ENCODE measurements around the gene CPXM2. TPM values are rescaled to one million over a fixed set of nuclear protein-coding genes. Genes with fewer than 3 reads are reported as not detected.

The CPXM2 gene
- total RNA-seq, 1 donor from 2014 or later: 4.9 TPM

DNA sequence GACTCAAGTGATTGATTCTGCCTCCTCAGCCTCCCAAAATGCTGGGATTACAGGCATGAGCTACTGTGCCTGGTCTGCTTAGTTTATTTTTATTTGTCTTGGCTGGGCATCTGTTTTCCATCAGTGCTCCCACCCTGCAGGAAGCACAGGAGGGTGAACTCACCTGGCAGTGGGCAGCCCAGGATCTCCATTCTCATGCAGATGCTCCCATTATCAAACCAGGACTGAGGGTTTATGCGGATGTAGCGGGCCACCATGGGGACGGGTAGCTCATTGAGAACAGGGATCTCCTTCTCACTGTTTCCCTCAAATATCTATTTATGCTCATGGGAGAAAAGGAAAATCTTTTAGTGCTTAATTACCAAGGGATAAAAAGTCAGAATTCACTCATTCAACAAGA lies 93.8 kb downstream of the CPXM2 start:
- DNase-seq: no peak

DNA sequence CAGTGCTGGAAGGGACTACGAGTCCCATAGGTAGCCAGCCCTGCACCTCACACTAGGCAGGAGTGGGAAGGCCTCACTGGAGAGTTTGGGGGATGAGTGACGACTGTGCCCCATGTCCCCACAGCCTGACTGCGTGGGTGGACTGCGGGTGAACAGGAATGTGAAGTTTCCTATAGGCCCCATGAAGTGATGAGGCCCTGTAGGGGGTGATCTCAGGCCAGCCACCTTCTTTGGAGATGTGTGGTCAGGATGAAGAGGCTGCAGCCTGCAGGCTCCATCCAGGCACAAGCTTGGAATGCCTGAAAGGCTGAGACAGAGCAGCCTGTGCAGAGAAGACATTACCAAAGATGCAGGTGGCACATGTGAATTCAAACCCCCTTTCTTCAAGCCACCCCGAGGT lies 94.9 kb downstream of the CPXM2 start:
- DNase-seq: no peak

DNA sequence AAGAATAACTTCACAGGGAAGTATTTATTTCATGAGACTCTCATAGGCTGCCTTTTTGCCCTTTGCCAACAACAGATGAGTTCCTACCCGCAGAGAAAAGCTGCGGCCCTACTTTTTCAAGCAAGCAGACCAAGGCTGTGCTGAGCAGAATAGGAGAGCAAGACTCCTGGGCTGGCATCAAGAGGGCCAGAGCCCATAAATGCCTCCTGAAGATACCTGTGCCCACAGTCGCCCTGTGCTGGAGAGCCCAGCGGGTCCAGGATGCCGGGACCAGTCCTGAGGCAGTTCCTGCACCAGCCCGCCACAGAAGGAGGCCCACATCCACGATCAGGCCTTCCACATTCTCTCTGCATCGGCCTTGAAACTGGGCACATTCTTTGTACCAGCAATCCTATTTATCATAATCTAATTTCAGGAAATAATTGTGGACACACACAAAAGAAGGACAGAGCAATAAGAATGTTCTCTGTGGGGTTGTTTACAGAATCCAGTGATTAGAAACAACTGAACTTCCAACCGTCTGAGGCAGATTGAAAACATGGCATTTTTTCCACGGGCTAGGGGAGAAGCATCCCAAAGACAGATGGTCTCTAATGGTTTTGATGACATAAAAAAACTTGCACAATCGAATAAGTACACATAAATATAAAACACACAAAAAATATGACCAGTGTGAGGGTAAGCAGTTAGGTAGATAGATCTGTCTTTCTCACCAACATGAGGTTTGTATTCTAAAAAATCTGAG lies 95.6 kb downstream of the CPXM2 start:
- no peak for DNase-seq

DNA sequence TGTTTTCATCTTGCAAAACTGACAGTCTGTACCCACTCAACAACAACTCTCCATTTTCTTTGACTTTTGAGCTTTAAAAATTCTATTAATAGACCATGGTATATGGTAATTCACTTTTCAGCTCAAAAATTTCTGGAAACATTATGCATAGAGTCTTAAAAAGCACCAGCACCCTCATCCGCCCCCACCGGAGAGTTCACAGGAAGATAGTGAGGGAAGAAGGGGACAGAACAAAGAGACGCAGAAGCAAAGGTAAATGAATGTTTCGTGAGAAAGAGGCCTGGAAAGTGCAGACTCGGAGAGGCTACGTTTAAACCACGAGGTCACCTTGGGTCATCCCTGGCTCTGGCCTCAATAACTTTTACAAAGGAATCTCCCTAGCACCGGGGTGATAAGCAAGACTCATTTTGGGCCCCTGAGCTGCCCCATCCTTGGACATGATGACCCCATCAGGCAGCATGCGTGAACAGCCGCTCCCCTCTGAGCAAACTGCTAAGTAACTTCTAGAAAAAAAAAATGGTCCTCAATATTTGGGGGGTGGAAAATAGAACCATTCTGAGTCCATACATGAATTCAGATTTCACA lies 96.3 kb downstream of the CPXM2 start:
- no peak for DNase-seq

DNA sequence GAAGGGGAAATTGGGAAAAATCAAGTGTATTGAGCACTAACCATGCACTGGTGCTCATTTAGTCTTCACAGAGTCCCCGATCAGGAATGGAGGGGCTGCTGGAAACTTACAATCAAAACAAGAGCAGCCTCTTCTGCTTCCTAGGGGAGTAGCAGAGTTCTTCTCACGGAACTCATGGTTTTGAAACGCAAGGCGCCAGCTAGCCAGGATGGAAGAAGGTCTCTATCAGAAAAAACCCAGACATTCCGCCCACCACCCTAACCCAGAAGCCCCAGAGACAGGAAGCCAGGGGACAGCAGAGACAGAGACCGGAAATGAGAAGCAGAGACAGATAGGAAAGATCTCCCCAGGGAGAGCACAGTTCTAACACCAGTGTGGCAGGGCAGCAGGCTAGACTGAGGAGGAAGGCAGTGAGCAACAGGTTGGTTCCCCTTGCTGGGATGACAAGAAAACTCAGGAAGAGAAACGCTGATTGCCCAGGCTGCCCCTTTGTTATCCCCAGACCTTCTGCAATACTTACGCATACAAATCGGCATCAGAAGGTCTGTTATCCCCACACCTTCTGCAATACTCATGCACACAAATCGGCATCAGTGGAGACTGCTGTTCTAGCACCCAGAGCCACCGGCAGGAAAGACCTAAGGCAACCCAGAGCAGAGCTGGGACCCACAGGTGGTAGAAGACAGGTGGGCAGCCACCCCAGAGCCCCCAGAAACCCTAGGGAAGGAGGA lies 99.2 kb downstream of the CPXM2 start:
- DNase-seq: no peak

DNA sequence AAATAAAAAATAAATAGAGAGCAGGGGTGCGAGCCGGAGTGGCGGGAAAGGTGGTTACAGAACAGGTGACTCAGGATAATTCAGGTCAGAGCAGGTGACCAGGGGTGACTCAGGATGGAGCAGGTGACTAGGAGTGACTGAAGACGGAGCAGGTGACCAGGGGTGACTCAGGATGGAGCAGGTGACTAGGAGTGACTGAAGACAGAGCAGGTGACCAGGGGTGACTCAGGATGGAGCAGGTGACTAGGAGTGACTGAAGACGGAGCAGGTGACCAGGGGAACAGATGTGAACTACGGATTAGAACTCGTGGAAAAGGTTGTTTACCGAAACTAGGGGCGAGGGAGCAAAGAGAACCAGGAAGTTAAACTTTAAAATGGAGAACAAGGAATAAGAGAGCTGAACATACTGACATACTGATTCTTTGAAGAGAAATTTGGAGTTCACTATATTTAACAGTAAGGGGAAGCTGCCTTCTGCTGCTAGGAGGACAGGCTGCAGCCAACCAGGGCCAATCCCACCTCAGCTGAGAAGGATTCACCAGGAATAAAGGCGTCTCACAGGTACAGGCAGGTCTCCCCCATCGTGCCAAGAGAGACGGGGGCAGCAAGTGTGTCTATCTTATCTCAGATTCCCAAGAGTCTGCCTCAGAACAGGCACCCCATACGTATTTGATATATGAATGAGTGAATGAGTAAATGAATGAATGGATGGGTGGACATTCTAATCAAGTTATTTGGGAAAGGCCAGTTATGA lies 101.3 kb downstream of the CPXM2 start:
- no peak for DNase-seq

DNA sequence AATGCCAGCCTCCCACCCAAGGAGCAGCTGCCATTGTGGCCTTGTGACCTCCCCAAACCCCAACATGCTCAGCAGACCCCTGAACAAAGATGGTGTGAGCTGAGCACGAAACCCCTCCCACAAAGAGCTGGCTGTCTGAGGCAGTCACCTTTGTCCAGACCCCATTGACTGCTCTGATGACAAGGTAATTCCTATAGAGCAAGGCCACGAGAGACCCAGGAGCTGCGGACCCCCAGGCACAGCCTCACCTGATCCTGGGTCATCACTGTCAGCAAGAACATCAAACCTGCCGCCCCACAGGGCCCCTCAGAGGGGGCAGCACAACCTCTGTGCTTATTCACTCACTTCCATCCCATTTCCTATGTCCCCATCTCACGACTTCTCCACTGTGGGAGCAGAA lies 102.6 kb downstream of the CPXM2 start:
- no peak for DNase-seq

DNA sequence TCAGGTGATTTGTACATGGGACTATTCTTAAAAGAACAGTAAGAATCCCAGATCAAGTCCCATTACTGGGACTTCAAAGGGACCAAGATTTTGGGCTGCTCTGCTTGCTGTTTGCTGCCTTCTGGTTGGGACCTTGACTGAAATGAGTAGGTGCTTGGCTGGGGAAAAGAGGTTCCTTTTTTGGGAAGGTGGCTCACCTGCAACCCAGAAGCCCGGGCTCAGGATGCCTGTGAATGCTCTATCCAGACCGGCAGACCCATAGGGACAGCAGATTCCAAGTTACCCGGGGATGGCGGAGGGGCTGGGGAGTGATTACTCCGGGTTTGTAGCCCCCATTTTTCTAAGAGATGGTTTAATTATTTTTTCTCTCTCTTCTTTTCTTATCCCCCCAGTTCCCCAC lies 104.0 kb downstream of the CPXM2 start:
- no peak for DNase-seq

DNA sequence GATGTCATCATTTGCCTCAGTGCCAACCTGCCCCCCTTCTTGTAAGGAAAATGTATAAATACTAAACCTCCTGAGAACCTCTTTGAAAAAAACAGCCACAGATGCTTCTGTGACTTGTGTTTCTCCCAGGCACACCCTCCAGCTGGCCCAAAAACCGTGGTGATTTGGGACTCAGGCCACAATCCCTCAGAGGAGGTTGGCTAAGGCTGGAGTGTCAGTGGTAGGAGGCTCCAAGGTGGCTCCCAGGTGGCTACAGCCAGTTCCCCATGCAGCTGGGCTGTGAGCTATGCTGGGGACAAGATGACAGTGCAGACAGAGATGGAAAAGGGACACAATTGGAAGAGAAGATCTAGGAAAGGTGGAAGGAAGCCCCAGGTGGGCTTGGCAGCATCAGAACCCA lies 104.7 kb downstream of the CPXM2 start:
- no peak for DNase-seq

DNA sequence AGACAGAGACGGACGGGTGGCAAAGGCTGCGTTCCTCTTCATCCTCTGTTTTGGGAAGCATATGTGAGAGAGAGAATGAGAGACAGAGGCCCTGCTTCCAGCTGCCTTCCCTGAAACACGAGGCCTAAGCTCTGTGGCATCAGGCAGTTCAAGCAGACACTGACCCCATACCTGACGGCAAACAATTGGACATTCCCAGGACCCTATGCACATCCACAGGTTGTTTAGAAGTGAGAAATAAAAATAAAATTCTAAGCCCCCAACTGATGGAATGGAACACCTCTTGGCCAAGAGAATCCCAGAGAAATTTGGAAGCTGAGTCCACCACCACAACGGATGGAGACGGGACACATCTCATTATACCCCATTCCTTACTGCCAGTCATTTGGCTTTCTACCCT lies 105.3 kb downstream of the CPXM2 start:
- no peak for DNase-seq

DNA sequence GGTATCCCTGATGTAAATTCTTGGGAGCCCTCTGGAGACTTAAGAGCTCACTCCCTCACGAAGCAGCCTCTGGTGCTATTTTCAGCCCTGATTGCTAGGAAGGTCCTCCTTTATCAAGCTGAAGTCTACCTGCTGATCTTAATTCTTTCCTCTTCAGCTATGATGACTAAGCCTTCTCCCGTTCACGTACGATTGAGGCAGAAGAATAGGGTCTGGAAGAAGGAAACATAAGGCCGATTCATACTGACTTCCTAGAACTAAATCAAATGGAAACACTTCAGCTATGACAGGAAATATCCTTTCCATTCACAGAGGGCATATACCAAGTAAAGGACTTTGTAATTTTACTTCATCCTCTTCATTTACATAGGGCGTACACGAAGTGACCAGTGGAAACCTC lies 107.0 kb downstream of the CPXM2 start:
- DNase-seq: no peak

DNA sequence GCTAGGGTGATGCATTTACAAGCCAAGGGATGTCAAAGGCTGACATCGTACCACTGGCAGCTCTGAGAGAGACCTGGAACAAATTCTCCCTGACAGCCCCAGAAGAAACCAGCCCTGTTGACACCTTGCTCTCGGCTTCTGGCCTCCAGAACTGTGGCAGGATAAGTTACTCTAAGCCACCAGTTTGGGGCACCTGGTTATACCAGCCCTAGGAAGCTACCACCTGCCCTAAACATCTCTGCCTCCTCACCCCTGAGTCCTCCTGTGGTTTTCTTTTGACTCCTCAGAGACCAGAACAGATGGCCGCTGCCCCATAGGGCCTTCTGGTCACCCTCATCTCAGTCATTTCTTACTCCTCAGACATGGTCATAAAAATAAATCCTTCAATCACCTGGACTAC lies 107.4 kb downstream of the CPXM2 start:
- no peak for DNase-seq

DNA sequence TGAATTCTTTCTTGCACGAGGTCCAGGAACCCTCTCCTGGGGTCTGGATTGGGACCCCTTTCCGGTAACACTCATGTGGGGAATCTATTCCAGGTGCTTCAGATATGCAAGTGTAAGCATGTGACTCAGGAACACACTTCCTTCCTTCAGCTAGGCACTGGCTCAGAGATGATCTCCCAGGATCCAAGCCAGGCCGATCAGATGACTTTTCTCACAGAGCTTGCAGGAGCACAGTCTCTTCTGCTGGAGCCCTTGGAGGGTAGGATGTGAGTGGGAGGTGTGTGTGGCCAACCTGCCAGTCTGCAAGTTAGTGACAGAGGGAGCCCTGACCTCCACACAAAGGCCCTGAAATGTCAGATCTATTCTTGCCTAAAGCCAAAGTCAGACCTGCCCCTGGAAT lies 108.3 kb downstream of the CPXM2 start:
- no peak for DNase-seq

DNA sequence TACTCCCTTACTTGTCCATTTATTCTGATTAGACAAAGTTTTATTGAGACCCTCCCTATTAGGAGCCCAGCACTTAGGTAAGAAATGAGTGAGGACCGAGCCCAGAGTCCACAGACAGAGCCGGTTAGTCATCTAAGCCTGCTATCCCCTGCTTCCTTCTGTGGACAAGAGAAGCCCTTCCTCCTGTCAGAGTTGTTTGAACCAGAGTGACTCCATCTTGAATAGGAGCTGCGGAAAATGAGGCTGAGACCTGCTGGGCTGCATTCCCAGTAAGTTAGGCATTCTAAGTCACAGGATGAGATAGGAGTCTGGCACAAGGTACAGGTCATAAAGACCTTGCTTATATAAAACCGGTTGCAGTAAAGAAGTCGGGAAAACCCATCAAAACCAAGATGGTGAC lies 109.1 kb downstream of the CPXM2 start:
- no peak for DNase-seq

DNA sequence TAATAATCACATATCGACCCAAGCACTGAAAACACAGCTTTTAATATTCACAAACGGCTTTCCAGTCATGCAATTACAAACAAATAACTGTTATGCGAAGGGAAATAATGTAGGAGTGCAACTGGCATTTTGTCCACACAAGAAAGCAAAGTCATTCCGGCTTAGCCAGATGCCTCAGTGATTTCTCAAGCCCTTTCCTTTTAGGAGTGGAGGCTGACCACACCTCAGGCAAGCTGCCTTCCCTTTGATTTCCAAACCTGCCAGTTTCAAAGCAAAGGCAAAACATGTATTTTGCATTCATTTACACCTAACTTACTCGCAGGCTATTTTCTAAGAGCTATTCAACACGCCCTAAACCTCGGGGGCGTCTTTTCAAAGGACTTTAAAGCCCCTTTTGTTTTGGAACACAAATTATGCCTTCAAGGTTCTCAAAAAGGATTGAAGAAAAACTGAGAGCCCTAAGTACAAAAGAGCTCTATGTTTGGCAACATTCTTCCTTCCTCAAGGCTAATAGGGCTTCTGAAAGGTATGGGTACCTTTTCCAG lies 109.6 kb downstream of the CPXM2 start:
- no peak for DNase-seq

DNA sequence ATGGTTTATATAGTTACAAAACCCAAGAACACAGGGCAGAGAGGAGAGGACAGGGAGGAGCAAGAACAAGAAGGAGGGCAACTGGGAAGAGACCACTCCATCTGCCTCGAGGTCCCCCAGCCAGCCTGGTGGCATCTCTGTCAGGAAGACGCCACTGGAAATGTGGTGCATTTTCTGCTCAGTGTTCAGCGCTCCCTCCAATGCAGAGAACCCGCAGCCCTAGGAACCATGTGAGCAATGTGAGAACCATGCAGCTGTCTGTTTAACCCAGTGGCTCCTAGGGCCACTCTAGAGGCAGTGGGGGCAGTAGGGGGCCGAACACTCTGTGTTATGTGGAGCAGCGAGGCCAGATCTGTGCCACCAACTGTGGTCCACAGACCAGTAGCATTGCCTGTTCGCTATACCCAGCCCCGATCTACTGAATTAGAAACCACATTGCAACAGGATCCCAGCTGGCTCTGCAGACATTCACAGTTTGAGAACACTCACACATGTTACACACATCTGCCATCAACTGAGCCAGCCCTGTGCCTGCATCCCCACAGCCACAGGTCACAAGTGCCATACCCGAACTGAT lies 110.2 kb downstream of the CPXM2 start:
- no peak for DNase-seq

DNA sequence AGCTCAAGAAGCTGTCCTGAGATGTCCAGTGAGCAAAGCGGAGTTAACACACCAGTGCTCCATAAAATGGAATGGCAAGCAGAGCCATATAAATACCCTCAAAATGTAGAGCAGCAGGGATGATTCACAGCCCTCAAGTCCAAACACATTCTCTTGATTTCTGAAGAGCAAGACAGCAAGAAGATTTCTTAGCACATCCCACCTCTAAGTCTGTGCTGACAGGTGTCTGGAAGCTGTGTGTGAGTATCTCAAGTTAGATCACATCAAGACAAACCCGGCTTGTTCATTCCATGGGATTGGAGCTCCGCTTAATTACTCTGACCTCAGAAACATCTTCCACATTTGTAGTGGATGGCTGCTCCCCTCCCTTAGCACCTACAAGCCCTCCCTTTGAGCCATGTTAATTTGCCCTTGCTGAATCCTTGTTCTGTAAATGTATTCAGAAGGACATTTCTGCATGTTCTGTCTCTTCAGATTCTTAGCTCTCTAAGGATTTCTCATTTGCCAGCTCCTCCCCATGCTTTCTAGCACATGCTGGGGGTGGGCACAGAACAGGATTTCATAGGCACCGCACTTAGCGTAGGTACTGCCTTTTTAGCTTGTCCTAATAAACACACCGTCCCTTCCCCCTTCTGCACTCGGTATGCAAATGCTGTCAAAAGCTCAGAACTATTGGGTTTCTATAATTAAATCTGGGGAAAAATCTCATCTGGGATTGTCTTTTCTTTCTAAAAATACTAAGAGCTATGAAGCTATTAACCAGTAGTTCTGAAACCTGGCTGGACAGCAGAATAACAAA lies 112.7 kb downstream of the CPXM2 start:
- no peak for DNase-seq

DNA sequence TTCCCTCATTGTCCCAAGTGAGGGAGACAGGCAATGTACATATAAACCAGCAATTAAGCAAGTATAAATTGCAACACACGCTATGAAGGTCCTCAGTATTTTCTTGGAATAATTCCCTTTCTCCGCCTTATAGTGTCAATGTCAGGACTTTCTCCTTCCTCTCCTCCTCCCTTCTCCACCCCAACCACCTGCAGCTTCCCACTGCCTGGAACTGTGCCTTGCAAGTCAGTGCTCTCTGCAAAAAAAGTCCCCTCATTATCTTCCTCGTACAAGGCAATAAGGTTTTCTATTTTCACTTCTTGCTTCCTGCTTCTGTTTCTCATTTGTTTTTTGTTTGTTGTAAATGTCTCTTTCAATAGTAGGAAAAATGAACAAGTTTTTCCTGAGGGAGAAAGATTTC lies 113.7 kb downstream of the CPXM2 start:
- no peak for DNase-seq

DNA sequence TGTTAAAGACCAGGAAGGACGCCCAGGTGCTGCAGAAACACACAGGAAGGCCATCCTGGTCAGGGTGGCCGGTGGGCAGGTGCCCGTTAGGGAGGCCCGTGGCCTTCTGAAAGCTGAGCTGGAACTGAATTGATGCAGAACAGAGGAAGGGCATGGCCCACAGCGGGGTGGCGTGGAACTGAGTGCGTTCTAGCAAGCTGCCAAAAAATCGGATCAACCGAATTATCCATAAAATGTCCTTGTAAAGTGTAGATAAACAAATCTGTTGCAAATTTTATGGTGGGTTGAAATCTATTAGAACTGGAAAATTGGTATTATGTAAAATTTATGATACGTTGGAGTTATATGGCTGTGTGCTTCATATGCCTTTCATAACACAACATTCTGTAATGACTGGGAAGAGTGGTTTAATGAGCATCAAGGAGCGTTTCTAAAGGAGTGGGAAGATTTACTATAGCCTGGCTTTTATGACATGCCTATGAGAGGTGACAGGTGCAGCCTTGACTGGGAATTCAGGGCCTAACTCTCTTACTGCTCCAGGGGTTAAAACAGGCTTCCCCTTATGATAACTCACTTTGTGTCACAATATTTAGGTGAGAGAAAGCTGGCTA lies 117.4 kb downstream of the CPXM2 start:
- DNase-seq: no peak

DNA sequence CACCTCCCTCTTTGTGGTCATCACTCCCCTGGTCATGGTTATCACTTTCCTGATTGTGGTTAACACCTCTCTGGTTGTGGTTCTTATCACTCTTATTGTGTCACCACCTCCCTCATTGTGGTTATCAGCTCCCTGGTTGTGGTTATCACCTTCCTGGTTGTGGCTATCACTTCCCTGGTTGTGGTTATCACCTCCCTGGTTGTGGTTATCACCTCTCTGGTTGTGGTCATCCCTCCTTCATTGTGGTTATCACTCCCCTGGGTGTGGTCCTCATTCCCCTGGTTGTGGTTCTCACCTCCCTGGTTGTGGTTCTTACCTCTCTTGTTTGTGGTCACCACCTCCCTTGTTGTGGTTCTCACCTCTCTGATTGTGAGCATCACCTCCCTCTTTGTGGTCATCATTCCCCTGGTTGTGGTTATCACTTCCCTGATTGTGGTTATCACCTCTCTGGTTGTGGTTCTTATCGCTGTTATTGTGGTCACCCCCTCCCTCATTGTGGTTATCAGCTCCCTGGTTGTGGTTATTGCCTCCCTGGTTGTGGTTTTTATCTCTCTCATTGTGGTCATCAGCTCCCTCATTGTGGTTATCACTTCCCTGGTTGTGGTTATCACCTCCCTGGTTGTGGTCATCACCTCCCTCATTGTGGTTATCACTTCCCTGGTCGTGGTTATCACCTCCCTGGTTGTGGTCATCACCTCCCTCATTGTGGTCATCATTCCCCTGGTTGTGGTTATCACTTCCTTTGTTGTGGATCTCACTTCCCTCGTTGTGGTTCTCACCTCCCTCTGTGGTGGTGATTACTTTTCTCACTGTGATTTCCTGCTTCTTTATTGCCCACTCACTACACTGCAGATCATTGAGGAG lies 118.7 kb downstream of the CPXM2 start:
- no peak for DNase-seq

All from skin of body (tissue), 2 donors.